Activated naive CD8-positive, alpha-beta T cell treated with anti-CD3 and anti-CD28 coated beads, Interleukin-2, amount 50 U/mL, for 16 hours (primary cell): Measurements from ENCODE around the gene TBX2.
"Not testable (repeated sequence)": the region's sequence is repeated elsewhere in the genome, so short reads cannot be mapped to it uniquely, and the experiment has no call there.

ENCODE experiments used
- DNase-seq: peaks from one replicate; pipeline ENCODE4 v3.0.0-alpha.2; 2020; ENCODE audit warnings: low read depth, low spot score

Gene TBX2

DNA sequence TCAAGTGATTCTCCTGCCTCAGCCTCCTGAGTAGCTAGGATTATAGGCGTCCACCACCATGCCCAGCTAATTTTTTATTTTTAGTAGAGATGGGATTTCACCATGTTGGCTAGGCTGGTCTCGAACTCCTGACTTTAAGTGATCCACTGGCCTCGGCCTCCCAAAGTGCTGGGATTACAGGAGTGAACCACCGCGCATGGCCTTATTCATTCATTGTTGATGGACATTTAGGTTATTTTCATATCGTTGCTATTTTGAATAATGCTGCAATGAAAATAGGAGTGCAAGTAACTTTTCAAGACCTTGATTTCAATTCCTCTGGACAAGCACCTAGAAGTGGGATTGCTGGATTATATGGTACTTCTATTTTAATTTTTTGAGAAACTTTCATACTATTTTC is 30.2 kb downstream of the TBX2 start:
- DNase-seq = not testable (repeated sequence)

DNA sequence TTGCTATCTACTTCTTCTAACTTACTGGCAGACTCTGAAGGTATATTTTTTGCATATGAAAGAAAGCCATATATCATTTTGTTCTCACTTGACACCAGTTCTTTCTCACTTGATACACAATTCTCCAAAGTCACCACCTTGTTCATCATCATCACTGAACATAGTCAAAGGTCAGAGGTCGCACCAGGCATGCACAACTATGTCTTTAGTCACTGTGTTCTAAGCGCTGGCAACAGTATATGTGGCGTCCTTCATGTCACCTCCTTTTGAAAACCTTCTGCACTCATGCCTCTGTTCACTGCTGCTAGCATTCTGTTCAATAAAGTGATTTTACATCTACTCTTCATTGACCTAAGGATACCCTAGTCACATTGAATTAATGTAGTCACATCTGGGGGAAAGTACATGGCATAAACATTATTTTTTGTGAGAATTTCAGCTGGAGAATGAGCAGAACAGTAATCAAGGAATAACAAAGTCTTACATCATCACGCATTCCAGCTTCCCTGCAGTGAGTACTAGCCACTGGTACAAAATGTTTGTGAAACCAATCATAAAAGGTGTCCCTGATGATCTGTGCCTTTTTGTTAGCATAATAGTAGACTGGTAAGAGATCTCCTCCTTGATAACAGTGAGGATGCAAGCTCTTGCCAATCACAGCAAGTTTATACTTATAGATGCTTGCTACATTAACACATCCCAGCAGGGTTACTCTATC is 32.1 kb downstream of the TBX2 start:
- no peak for DNase-seq

DNA sequence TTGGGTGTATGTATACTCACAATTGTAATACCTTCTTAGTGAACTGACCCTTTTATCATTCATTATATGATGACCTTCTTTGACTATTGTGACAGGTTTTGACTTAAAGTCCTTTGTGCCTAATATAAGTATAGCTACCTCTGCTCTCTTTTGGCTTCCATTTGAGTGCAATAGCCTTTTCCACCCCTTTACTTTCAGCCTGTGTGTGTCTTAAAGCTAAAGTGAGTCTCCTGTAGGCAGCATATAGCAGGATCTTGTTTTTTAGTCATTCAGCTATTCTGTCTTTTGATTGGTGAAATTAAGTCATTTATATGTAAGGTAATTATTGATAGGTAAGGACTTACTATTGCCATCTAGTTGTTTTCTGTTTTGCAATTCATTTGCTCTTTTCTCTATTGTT is 36.6 kb downstream of the TBX2 start:
- DNase-seq = no peak

DNA sequence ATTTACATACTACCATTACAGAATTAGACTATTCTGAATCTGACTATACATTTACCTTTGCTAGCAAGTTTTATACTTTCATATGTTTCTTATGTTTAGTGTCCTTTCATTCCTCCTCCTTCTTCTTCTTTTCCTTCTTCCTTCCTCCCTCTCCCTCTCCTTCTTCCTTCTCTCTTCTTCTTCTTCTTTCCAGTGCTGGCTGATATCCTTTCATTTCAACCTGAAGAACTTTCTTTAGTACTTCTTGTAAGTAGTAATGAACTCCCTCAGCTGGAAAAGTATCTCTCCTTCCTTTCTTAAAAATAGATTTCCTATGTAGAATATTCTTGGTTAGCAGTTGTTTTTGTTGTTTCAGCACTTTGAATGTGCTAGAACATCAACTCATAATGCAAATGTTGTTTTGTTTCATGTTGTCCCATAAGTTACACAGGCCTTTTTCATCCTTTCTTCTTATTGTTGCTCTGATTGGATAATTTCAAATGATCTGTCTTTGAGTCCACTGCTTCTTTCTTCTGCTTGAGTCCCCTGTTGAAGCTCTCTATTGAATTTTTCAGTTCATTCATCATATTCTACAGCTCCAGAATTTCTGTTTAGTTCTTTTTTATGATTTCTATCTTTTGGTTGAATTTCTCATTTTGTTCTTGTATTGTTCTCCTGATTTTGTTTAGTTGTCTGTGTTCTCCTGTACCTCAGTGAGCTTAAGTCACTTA is 37.5 kb downstream of the TBX2 start:
- no peak for DNase-seq

DNA sequence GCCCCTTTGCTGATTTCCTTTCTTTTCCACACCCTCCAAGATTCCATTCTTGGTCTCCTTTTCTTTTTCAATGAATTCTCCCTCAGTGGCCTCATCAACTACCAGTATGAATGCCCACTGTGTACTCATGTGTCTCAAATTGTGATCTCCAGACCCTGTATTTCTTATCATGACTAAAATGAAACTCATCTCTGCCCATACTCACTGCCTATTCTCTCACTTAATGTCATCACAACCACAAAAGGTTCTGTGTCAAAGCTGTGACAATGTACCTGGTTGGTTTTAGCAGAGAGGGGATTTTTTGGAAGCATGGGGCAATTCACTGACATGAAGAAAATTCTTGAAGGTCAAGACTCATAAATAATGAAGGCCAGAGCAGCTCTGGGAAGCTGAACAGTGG is 41.1 kb downstream of the TBX2 start:
- DNase-seq = no peak

DNA sequence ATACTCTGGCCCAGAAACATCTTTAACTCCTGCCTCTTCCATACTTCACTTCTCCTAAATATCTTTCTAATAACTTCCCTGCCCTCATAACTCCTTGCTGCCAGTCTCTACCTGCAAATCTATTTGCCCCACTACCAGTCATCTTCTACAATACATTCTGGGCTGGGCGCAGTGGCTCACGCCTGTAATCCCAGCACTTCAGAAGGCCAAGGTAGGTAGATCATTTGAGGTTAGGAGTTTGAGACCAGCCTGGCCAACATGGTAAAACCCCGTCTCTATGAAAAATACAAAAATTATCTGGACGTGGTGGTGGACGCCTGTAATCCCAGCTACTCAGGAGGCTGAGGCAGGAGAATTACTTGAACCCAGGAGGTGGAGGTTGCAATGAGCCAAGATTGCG is 41.9 kb downstream of the TBX2 start:
- not testable (repeated sequence) for DNase-seq

DNA sequence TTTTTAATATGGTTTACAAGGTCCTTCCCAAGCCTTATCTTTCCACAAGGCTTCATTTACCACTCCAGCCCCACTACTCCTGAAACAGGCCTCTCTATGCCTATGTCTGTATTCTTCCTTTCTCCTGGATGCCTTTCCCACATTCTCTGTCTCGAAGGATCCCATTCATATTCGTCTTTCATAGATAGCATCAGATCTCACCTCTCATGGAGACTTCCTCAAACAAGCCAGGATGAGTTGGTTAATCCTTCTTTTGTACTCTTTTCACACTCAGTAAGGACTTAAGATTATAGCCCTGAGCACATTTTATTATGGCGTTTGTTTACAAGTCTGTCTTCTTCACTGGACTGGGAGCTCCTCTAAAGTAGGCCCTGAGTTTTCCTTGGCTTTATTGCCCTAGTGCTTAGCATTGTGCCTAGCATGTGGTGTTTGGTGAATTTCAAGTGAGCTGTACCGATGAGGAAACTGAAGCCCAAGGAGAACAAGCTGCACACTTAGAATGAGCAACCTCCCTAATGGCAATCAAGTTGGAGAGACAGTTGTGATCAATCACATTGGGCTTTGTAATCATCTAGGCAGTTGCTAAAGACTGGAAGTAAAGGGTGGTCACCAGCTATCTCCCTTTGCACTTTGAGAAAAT is 42.6 kb downstream of the TBX2 start:
- DNase-seq = no peak

DNA sequence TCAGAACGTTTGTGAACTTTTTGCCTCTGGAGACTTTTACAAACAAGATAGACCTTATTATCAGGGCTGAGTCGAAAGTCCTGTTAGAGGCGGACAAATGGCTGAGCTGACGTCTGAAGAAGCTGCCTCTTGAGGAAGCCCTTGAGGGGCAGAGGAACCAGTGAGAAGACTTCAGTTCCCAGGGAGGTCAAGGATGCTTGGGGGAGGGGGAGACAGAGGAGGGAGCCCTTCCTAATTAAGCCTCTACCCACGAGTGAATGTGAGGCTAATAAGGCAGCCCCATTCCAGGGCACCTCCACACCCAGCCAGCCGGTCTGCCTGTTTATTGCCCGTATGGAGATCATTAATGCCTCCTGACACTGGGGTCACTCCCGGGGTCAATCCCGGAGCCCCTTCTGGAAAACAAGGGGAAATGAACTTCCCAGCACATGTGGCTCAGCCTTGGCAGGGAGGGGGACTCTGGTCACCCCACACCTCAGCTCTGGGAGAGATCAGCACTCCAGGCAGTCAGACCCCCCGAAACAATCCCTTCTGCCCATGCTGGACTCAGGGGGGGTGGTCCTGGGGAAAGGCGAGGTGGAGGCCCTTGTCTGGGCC is 43.3 kb downstream of the TBX2 start:
- no peak for DNase-seq

DNA sequence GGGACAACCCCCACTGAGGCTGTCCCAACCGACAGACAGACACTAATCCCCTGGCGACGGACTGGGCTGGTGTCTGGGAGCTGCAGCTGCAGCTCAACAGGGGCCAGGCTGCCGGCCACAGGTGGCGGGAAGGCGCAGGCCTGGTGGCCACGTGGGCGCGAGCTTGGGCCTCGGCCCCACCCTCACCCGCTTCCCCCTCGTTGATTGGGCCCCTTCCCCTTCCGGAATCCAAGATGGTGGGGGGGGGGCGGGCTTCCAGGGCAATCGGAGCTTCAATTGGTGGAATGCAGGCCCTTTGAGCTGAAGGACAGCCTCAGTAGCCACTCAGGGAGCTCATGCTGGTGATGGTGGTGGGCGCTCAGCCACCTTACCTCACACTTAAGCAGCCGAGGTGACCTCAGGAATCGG is 43.8 kb downstream of the TBX2 start:
- no peak for DNase-seq

DNA sequence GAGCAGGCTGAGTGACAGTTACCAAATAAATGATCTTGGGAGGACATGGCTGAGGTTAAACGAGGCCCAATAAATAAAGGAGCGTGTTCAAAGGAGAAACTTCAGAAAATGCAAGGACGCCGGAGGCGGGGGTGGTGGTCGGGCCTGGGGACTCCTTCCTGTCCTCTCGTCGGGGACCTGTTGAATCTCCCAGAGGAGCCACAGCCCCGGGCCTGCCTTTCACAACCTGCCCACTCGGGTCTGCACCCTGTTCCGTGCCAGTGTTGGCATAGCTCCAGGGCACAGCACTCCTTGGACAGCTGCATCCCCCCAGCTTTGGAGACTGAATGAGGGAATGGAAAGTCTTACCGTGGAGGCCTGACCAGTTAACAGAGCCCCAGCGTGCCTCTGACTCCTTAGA is 44.4 kb downstream of the TBX2 start:
- DNase-seq = no peak

DNA sequence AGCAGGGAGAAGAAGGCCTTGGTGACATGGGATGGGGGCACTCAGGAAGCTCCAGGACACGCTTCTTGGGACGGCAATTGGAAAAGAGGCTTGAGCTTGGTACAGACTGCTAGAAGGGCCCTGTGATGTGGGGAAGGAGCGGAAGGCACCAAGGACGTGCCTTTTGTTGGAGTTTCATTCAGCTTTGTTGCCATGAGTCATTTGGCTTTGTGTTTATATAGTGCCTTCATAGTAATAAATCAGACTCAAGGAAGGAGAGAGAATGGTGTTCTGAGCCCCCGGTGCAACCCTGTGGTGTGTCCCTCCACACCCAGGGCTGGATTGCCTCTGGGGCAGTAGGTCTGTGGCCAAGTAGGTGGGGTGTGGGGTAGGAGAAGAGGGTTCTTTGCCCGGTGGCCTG is 45.2 kb downstream of the TBX2 start:
- no peak for DNase-seq

DNA sequence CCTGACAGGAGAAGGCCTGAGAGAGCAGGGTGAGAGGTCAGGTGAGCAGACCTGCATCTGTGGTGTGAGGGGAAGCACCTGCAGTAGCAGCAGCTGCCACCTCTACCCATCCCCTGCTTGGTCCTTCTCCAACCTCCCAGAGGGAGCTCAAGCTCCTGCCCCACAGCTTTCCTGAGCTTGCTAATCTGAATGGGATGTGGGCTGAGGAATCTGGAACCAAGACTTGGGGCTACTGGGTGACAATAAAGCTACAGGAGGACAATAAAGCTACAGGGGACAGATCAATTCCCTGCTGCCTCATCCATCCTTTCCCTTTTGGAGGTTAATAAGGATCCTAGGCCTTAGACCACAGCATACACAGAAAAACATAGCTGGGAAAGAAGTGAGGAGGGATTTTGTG is 47.7 kb downstream of the TBX2 start:
- no peak for DNase-seq

DNA sequence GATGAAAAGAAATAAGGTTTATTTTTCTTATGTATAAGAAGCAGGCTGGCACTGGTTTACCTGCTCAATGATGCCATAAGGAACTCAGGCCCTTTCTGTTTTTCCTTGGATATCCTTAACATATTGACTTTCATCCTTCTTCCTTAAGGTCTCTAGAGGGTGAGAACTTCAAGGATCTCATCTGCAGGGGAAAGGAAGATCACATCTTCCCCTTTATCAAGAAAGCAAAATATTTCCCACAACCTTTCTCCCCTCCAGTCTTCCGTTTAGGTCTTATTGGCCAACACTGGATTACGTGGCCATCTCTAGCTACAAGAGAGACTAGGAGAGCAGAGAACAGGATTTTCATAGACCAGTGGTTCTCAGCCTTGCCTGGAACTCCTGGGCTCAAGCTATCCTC is 48.4 kb downstream of the TBX2 start:
- DNase-seq = no peak

DNA sequence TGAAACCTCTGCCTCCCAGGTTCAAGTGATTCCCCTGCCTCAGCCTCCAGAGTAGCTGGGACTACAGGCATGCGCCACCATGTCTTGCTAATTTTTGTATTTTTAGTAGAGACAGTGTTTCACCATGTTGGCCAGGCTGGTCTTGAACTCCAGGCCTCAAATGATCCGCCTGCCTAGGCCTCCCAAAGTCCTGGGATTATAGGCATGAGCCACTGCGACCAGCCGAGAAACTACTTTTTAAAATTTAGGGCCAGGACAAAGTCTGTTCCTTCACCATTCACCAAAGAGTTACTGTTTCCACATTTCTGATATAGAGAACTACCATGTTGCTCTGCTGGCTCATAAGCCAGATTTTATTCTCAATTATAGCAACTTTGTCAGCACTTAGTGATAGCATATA is 49.5 kb downstream of the TBX2 start:
- not testable (repeated sequence) for DNase-seq

DNA sequence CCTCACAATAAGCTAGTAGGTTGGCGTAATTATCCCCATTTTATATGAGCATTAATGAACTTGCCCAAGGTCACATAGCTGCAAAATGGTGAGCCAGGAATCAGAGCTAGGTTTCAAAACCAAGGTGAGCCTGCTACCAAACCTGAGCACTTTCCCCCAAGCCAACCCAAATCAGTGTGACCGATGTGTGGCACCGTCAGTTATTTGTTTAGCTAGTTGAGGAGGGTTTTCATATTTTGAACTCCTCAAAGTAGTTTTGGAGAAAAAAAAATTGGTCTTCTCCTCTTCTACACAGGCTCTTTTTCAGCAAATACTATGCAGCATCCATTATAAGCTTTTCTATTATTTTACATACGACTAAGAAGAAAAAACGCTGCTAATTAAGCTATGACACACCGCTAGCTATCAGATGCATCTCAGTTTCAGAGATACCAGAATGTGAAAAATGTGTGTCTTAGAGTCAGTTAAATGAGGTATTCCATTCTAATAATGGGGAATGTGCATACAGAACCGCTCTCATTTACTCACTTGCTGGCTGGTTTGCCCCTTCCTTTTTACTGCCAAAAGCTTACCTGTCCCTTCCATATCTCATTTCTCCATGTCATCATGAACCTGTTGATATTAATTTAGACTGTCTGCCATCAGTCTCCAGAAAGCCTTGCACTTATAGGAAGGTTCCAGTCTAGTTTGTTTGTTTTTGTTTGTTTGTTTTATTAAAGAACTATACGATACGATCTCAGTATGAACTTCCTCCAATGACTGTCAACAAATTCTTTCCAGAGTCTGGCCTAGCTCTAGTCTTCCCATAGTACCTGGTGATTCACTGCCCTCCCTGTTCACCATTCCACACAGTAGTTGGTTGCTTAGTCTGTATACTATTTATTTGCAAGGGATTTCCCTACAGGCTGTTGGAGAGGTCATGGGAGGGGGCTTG is 50.3 kb downstream of the TBX2 start:
- DNase-seq = no peak

DNA sequence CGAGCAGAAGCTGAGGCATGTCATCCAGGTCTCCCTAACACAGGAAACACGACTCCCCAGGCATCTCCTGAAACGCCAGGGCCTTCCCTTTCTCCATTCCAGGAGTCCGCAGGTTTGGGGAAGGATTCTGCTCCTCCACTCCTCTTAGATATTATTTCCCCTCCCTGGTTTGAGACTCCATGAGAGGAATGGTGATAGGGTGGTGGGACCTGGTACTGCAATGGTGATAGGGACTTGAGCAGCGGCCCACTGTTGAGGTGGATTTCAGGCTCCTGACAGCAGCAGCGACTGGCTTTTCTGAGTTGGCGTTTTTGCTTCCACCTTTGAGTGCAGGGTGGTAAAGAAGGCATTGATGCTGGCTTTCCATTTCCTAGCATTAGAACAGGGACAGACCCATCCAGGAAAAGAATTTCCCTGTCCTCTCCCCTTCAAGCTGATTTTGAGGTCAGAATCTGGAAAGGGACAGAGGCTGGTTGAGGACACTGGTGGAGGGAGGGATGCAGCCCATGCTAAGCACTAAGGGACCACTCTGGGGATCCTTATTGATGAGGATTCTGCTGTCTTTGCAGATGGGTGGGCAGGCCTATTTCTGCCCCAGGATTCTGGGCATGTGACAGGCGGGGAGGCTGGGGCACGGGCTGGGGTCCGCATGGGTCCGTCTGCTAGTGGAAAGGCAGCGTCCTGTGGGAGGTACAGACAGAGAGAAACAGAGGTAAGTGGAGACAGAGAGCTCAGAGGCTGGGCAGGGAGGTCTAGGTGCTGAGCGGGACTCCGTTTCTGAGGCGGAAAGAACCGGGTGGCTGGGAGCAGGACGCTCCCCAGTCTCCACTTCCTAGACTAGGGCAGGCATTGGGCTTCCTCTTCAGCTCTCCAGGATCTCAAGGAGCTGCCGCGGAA is 51.2 kb downstream of the TBX2 start:
- DNase-seq = no peak

DNA sequence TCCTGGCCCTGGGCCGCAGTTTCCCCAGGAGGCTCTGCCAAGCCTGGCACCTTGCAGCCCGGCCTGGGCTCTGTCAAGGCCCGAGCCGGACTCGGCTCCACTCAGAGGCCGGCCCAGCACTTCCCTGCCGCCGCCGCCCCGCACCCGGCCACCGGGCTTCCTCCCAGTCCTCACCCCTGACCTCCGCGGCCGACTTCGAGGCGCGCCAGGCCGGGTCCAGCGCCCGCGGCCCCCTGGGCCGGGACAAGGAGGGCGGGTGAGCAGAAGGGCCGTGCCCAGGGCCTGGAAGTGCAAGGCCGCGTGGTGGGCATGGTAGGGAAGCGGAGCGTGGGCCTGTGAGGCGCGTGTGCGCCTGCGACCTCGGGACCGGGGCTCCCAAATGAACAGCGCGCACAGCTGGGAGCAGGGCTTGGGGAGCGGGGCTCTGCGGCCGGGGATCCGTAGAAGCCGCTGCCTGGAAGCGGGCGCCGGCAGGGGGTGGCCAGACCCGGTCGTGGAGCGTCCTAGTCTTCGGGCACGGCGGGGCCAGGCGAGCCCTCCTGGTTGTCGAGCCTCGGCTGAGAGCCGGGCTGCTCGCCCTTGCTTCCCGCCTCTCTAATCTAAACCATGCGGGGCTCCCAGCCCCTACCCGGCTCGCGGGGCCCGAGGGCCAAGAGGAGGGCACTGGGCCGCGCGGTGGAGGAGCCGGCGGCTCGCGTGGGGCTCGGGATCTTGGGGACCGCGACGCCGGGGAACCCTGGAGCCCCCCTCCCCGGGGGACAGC is 52.1 kb downstream of the TBX2 start:
- no peak for DNase-seq

DNA sequence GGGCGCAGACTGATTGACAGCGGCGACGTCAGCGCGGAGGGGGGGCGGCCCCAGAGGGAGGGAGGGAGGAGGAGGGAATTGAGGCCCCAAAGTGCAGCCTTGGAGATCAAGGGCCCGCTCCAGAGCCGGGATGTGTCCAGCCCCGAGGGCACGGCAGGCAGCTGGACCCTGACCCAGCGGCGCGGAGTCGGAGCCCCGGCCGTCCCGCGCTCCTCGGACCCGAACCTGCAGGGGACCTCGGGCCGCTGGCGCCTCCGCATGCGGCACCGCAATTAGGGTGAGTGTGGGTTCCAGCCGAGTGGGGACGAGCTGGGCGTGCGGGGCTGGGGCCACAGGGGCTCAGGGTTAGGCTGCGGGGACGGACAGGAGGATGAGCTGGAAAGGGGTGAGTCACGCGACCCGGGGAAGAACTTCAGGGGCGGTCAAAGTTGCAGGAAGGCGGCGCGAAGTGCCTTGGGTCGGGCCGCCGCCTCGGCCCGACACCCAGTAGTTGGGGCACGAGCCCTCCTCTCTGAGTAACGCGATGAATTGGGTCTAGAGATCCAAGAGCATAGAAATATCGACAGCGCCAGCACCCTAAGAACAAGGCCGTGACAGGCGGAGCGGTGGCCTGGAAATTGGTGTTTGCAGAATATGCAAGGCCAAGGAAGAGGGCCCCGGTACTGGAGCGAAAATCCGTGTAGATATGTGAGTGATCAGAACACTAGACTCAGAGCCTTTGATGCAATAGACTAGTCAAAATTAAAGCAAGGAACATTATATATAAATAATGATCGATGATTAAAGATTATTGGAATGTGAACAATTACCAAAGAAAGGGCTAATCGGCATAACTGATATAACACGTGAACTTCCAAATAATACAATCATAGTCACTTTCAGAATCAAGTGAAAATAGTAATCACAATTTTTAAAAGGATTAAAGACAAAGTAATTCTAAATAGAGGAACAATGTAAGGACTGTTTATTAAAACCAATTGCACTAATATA is 53.0 kb downstream of the TBX2 start, which contains the start of gene TBX4:
TSS of gene TBX4 (plus strand) at position 122 of the 990 bp plus-strand sequence. CDS start 4,069 bp downstream, outside the sequence.
- no peak for DNase-seq
